ENCODE data around the gene NUP98. TPM values are rescaled to one million over a fixed set of nuclear protein-coding genes. Genes with fewer than 3 reads are reported as not detected.

The NUP98 gene
- total and polyA plus RNA-seq, 2 of the 13 experiments (the other 11 are each of a cell fraction or from before 2014, with no cell fraction given): 76.6 to 85.3 TPM

DNA sequence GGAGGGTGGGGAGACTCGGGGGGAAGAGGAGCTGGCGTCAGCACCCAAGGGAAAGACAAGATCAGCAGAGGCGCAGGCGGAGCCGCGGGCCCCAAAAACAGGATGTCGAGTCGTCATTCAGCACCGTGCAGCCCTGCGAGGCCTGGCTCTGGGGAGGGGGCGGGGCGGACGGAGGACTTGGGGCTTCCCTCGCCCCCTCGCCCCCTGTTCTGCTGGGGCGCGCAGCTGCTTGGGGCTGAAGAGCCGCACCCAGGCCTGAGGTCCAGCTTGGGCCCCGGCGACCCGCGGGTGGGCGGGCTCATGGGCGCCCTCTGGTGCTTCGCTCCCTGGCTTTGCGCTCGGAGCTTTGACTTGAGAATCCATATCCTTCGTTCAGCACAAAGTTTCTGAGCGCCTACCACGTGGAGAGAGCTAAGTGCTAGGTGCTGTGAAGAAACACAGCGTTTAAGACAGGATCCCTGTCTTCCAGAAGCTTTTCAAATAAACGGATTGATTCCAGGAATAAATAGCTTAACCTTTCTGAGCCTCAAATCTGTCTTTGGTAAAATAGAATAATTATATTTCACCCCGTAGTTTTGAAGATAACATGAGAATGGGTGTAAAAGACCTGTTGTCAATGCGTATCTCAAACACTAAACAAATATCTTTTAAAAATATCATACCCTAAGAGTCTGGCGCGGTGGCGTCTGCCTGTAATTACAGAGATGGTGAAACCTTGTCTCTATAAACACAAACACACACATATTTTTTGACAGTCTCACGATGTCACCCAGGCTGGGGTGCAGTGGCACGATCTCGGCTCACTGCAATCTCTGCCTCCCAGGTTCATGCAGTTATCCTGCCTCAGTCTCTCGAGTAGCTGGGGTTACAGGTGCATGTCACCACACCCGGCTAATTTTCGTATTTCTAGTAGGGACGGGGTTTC lies 44.3 kb upstream of the NUP98 start (continued):
- TF ChIP-seq, protein P1, sequence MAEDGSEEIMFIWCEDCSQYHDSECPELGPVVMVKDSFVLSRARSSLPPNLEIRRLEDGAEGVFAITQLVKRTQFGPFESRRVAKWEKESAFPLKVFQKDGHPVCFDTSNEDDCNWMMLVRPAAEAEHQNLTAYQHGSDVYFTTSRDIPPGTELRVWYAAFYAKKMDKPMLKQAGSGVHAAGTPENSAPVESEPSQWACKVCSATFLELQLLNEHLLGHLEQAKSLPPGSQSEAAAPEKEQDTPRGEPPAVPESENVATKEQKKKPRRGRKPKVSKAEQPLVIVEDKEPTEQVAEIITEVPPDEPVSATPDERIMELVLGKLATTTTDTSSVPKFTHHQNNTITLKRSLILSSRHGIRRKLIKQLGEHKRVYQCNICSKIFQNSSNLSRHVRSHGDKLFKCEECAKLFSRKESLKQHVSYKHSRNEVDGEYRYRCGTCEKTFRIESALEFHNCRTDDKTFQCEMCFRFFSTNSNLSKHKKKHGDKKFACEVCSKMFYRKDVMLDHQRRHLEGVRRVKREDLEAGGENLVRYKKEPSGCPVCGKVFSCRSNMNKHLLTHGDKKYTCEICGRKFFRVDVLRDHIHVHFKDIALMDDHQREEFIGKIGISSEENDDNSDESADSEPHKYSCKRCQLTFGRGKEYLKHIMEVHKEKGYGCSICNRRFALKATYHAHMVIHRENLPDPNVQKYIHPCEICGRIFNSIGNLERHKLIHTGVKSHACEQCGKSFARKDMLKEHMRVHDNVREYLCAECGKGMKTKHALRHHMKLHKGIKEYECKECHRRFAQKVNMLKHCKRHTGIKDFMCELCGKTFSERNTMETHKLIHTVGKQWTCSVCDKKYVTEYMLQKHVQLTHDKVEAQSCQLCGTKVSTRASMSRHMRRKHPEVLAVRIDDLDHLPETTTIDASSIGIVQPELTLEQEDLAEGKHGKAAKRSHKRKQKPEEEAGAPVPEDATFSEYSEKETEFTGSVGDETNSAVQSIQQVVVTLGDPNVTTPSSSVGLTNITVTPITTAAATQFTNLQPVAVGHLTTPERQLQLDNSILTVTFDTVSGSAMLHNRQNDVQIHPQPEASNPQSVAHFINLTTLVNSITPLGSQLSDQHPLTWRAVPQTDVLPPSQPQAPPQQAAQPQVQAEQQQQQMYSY (CRISPR knock-in tag; IDR thresholded peaks at IDR 0.05): no peak
- TF ChIP-seq HNF4G (IDR thresholded peaks at IDR 0.05; ENCODE audit: borderline replicate concordance, low read depth, low read length) (no peak), HNF4G (CRISPR knock-in tag; IDR thresholded peaks at IDR 0.05; ENCODE audit: borderline replicate concordance, low read depth) (peak; percentile 52; the same call in 1 of the 2 replicates), TBX2 (CRISPR knock-in tag; IDR thresholded peaks at IDR 0.05; ENCODE audit: borderline replicate concordance) (peak; percentile 54; the same call in 1 of the 2 replicates), ATM (IDR thresholded peaks at IDR 0.05; ENCODE audit: borderline replicate concordance) (no peak), SAP130 (CRISPR knock-in tag; IDR thresholded peaks at IDR 0.05; ENCODE audit: low read depth) (peak; percentile 87), PTBP1 (IDR thresholded peaks at IDR 0.05; ENCODE audit: low read depth, low read length, poor library complexity, severe bottlenecking) (no peak), FOSL2 (CRISPR knock-in tag; IDR thresholded peaks at IDR 0.05) (peak; percentile 32; the same call in 1 of the 2 replicates), ZNF256 (CRISPR knock-in tag; conservative IDR thresholded peaks at IDR 0.05) (no peak), MEF2D (CRISPR knock-in tag; IDR thresholded peaks at IDR 0.05) (peak; percentile 49; the same call in 1 of the 2 replicates), PHF5A (CRISPR knock-in tag; IDR thresholded peaks at IDR 0.05; ENCODE audit: low read depth, unreplicated experiment) (peak; percentile 24), ZMYM4 (CRISPR knock-in tag; IDR thresholded peaks at IDR 0.05) (peak; percentile 71; the same call in 1 of the 2 replicates), RBAK (CRISPR knock-in tag; IDR thresholded peaks at IDR 0.05) (no peak), SALL1 (CRISPR knock-in tag; IDR thresholded peaks at IDR 0.05) (peak; percentile 77), MAZ (IDR thresholded peaks at IDR 0.05; ENCODE audit: borderline replicate concordance, low read depth, low read length) (peak; percentile 52; the same call in 1 of the 2 replicates), MAZ (CRISPR knock-in tag; IDR thresholded peaks at IDR 0.05; ENCODE audit: low read depth) (peak; percentile 28; the same call in 1 of the 2 replicates), ZNF614 (CRISPR knock-in tag; IDR thresholded peaks at IDR 0.05; ENCODE audit: borderline replicate concordance) (0 out of 2 replicates have a peak, but pooled peaks have one; percentile 28)
- TF ChIP-seq, protein P2, sequence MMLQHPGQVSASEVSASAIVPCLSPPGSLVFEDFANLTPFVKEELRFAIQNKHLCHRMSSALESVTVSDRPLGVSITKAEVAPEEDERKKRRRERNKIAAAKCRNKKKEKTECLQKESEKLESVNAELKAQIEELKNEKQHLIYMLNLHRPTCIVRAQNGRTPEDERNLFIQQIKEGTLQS (CRISPR knock-in tag; IDR thresholded peaks at IDR 0.05): 0 out of 2 replicates have a peak, but pooled peaks have one; percentile 24
- TF ChIP-seq, protein P3, sequence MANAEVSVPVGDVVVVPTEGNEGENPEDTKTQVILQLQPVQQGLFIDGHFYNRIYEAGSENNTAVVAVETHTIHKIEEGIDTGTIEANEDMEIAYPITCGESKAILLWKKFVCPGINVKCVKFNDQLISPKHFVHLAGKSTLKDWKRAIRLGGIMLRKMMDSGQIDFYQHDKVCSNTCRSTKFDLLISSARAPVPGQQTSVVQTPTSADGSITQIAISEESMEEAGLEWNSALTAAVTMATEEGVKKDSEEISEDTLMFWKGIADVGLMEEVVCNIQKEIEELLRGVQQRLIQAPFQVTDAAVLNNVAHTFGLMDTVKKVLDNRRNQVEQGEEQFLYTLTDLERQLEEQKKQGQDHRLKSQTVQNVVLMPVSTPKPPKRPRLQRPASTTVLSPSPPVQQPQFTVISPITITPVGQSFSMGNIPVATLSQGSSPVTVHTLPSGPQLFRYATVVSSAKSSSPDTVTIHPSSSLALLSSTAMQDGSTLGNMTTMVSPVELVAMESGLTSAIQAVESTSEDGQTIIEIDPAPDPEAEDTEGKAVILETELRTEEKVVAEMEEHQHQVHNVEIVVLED (CRISPR knock-in tag; IDR thresholded peaks at IDR 0.05; ENCODE audit: borderline replicate concordance): 0 out of 2 replicates have a peak, but pooled peaks have one; percentile 28
- TF ChIP-seq, protein P4, sequence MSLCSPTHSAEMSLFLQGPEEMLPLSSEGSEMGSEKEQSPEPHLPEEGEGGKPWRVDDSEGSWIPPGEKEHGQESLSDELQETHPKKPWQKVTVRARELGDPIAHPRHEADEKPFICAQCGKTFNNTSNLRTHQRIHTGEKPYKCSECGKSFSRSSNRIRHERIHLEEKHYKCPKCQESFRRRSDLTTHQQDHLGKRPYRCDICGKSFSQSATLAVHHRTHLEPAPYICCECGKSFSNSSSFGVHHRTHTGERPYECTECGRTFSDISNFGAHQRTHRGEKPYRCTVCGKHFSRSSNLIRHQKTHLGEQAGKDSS (CRISPR knock-in tag; IDR thresholded peaks at IDR 0.05; ENCODE audit: borderline replicate concordance, low read depth): peak; percentile 77; the same call in 1 of the 2 replicates
- TF ChIP-seq, protein P5, sequence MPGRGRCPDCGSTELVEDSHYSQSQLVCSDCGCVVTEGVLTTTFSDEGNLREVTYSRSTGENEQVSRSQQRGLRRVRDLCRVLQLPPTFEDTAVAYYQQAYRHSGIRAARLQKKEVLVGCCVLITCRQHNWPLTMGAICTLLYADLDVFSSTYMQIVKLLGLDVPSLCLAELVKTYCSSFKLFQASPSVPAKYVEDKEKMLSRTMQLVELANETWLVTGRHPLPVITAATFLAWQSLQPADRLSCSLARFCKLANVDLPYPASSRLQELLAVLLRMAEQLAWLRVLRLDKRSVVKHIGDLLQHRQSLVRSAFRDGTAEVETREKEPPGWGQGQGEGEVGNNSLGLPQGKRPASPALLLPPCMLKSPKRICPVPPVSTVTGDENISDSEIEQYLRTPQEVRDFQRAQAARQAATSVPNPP (CRISPR knock-in tag; IDR thresholded peaks at IDR 0.05): no peak
